HCT116 (cell line): ENCODE measurements around the gene CNKSR1. TPM values are rescaled to one million over a fixed set of nuclear protein-coding genes. Genes with fewer than 3 reads are reported as not detected.

Experiments
- ATAC-seq: fragments of 200-7000 bp; cut with Tn5 transposase; 2 replicates; pipeline ENCODE4 v1.9.1; 2020; ENCODE audit warnings: mild to moderate bottlenecking, moderate library complexity
- BruUV-seq: library from RNA; stranded (reverse); fragments of 400-500 nt; replicated peaks from 2 replicates; lab custom pipeline; 2021; lab: Mats Ljungman, UMichigan
- CTCF ChIA-PET: fragments of 300-600 bp; sonication (Branson Sonifier 250); formaldehyde crosslinking; loops from one replicate; lab custom pipeline; 2021; ENCODE audit warnings: antibody characterized with exemption; lab: Charles Lee
- POLR2A ChIA-PET: fragments of 300-600, 350-600 bp; sonication (Branson Sonifier 250); formaldehyde crosslinking; loops from one replicate; lab custom pipeline; 2021; ENCODE audit warnings: antibody characterized with exemption; lab: Charles Lee
- RAD21 ChIA-PET, 2 experiments: fragments of 300-600 bp; sonication (Branson Sonifier 250); formaldehyde crosslinking; loops; one replicate each; lab custom pipeline; 2023; ENCODE audit warnings: low total read pairs in 2 of 2; ENCODE audit not compliant: uncharacterized antibody in 2 of 2, unreplicated experiment in 2 of 2, low non-redundant PET in 1 of 2; lab: Charles Lee
- DNase-seq: peaks from one replicate; pipeline ENCODE4 v3.0.0-alpha.2; 2010; ENCODE audit warnings: low read depth, low spot score
- H2AFZ ChIP-seq: fragments of 200-600 bp; shearing (Covaris generic), sonication (generic); 2 replicates; pipeline ENCODE4 v1.6.1; 2017; ENCODE audit warnings: low read depth, mixed run types, mixed read lengths, antibody characterized with exemption, low read length; ENCODE audit not compliant: poor library complexity, severe bottlenecking
- H3K27ac ChIP-seq: 2 replicates; pipeline ENCODE4 v1.5.1; 2012; ENCODE audit warnings: low read depth, low read length
- H3K27me3 ChIP-seq: fragments of 200-600 bp; sonication (generic); 2 replicates; pipeline ENCODE4 v1.6.1; 2016; ENCODE audit warnings: mixed run types, low read length, mixed read lengths; ENCODE audit not compliant: insufficient read depth
- H3K36me3 ChIP-seq, 2 experiments: fragments of 200-500 bp in 1 of 2; fragments of 200-600 bp in 1 of 2; sonication (Bioruptor generic) in 1 of 2; sonication (generic) in 1 of 2; 2 replicates each; pipeline versions ENCODE4 v1.5.1 to v1.6.1; 2014 to 2016; ENCODE audit warnings: low read length in 2 of 2, inconsistent platforms in 1 of 2, mixed read lengths in 1 of 2, mixed run types in 1 of 2; ENCODE audit not compliant: insufficient read depth in 2 of 2, control insufficient read depth in 1 of 2
- H3K4me1 ChIP-seq, 2 experiments: fragments of 200-600 bp in 1 of 2; sonication (generic) in 1 of 2; 2 replicates each; pipeline versions ENCODE4 v1.5.1 to v1.6.1; 2012 to 2017; ENCODE audit warnings: low read length in 2 of 2, inconsistent platforms in 1 of 2, mild to moderate bottlenecking in 1 of 2, mixed read lengths in 1 of 2, mixed run types in 1 of 2, moderate library complexity in 1 of 2; ENCODE audit not compliant: insufficient read depth in 2 of 2, control insufficient read depth in 1 of 2
- H3K4me2 ChIP-seq: fragments of 200-600 bp; sonication (generic); 2 replicates; pipeline ENCODE4 v1.6.1; 2017; ENCODE audit warnings: mixed run types, low read length, mixed read lengths
- H3K4me3 ChIP-seq, 2 experiments: fragments of 200-600 bp in 1 of 2; sonication (generic) in 1 of 2; replicated peaks in 1 of 2; 2 replicates each; pipeline ENCODE4 v1.5.1; 2011 to 2016; ENCODE audit warnings: low read length in 2 of 2, control low read depth in 1 of 2, low read depth in 1 of 2, mild to moderate bottlenecking in 1 of 2, mixed read lengths in 1 of 2, mixed run types in 1 of 2
- H3K79me2 ChIP-seq: fragments of 200-600 bp; sonication (generic); 2 replicates; pipeline ENCODE4 v1.6.1; 2017; ENCODE audit warnings: mild to moderate bottlenecking, mixed run types, low read length, moderate library complexity, mixed read lengths; ENCODE audit not compliant: insufficient read depth
- H3K9ac ChIP-seq: fragments of 200-600 bp; sonication (generic); 2 replicates; pipeline ENCODE4 v1.6.1; 2016; ENCODE audit warnings: low read length, mixed read lengths
- H3K9me2 ChIP-seq: fragments of 200-600 bp; sonication (generic), shearing (Covaris generic); 2 replicates; pipeline ENCODE4 v1.6.1; 2017; ENCODE audit warnings: mixed run types, mild to moderate bottlenecking, moderate library complexity; ENCODE audit not compliant: insufficient read depth
- H3K9me3 ChIP-seq, 2 experiments: fragments of 200-500 bp in 1 of 2; fragments of 200-600 bp in 1 of 2; sonication (Bioruptor generic) in 1 of 2; sonication (generic) in 1 of 2; 2 replicates each; pipeline ENCODE4 v1.6.1; 2014 to 2017; ENCODE audit warnings: low read length in 2 of 2, mixed read lengths in 2 of 2, inconsistent platforms in 1 of 2, low read depth in 1 of 2, mild to moderate bottlenecking in 1 of 2, mixed run types in 1 of 2, moderate library complexity in 1 of 2; ENCODE audit not compliant: control insufficient read depth in 1 of 2, insufficient read depth in 1 of 2
- H4K20me1 ChIP-seq: fragments of 200-600 bp; sonication (generic), shearing (Covaris generic); 2 replicates; pipeline ENCODE4 v1.6.1; 2017; ENCODE audit warnings: mixed run types, mild to moderate bottlenecking, moderate library complexity; ENCODE audit not compliant: insufficient read depth
- CBX3 ChIP-seq: IDR thresholded peaks from 2 replicates; pipeline ENCODE4 v1.6.1; 2012; ENCODE audit warnings: low read depth
- ELF1 ChIP-seq: IDR thresholded peaks from 2 replicates; pipeline ENCODE4 v1.6.1; 2012; ENCODE audit warnings: low read depth, borderline replicate concordance
- EZH2 ChIP-seq: fragments of 200-600 bp; sonication (generic); IDR thresholded peaks from 2 replicates; pipeline ENCODE4 v1.6.1; 2017; ENCODE audit warnings: antibody characterized with exemption, mixed run types
- POLR2AphosphoS5 ChIP-seq: IDR thresholded peaks from 2 replicates; pipeline ENCODE4 v1.6.1; 2011; ENCODE audit warnings: mild to moderate bottlenecking, low read depth, low read length, moderate library complexity
- RAD21 ChIP-seq: IDR thresholded peaks from 2 replicates; pipeline ENCODE4 v1.6.1; 2012; ENCODE audit warnings: low read depth, mild to moderate bottlenecking
- ZFX ChIP-seq: fragments of 450-650 bp; IDR thresholded peaks from 2 replicates; pipeline ENCODE4 v1.6.1; 2017
- intact Hi-C: fragments of 100-400 bp; cut with micrococcal nuclease; formaldehyde crosslinking; loops from 2 replicates; pipeline ENCODE4 v1.10.0; 2022
- total RNA-seq: library from RNA; stranded (reverse); gene quantifications from one replicate; pipeline ENCODE4 v1.2.1, GENCODE V29; 2021; ENCODE audit not compliant: unreplicated experiment
- TF ChIP-seq, protein P1 (sequence below): IDR thresholded peaks from 2 replicates; pipeline ENCODE4 v1.6.1; 2012
- TF ChIP-seq, protein P2 (sequence below): IDR thresholded peaks from 2 replicates; pipeline ENCODE4 v1.6.1; 2012
- TF ChIP-seq, protein P3 (sequence below): IDR thresholded peaks from 2 replicates; pipeline ENCODE4 v1.6.1; 2011; ENCODE audit warnings: mild to moderate bottlenecking, low read length, moderate library complexity; ENCODE audit not compliant: insufficient replicate concordance; ENCODE audit errors: extremely low read depth
- TF ChIP-seq, protein P4 (sequence below), 3 experiments: fragments of 200-600 bp in 1 of 3; sonication (generic) in 1 of 3; IDR thresholded peaks in 2 of 3; conservative IDR thresholded peaks in 1 of 3; 2 replicates each; pipeline ENCODE4 v1.5.1; 2012 to 2017; ENCODE audit warnings: low read depth in 2 of 3, low read length in 2 of 3, antibody characterized with exemption in 1 of 3, borderline replicate concordance in 1 of 3, control low read depth in 1 of 3, mild to moderate bottlenecking in 1 of 3, mixed read lengths in 1 of 3, mixed run types in 1 of 3, moderate library complexity in 1 of 3; ENCODE audit not compliant: insufficient read depth in 1 of 3

CNKSR1 gene
- total RNA-seq, 1 experiment from 2014 or later, result 26.6 TPM

DNA sequence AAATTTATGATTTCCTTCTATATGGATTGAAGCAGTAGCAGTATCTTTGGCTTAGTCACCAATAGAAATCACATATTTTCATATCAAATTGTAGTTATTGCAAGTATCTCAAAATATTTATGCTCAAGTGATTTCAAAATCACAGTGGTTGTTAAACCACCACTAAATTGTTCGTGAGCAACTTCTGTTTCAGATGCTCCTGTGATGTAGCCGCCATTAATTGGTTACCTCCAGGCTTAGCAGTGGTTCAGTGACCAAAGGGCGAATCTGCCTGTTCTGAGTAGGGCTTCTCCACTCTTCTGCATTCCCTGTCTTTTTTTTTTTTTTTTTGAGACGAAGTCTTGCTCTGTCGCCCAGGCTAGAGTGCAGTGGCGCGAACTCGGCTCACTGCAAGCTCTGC, 1.9 kb upstream of the CNKSR1 start:
- no peak overlapping the region for H3K27ac ChIP-seq
- H3K4me2 ChIP-seq, result no peak overlapping the region
- no peak overlapping the region for H3K4me3 ChIP-seq
- no peaks in the 10 kb centered on the region for H4K20me1 ChIP-seq
- BruUV-seq, result no TSS peak
- H3K36me3 ChIP-seq, result no peaks in the 10 kb centered on the region; a peak in 1 of 4 replicates
- no peaks in the 10 kb centered on the region for H3K9me3 ChIP-seq
- RAD21 ChIA-PET, result no interaction called here
- no peak for TF ChIP-seq POLR2AphosphoS5
- no peak for TF ChIP-seq CBX3
- no peak for TF ChIP-seq RAD21
- TF ChIP-seq, protein P1, sequence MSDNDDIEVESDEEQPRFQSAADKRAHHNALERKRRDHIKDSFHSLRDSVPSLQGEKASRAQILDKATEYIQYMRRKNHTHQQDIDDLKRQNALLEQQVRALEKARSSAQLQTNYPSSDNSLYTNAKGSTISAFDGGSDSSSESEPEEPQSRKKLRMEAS, result no peak
- TF ChIP-seq EZH2, result no peak
- TF ChIP-seq, protein P2, sequence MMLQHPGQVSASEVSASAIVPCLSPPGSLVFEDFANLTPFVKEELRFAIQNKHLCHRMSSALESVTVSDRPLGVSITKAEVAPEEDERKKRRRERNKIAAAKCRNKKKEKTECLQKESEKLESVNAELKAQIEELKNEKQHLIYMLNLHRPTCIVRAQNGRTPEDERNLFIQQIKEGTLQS, result no peak
- TF ChIP-seq, protein P3, sequence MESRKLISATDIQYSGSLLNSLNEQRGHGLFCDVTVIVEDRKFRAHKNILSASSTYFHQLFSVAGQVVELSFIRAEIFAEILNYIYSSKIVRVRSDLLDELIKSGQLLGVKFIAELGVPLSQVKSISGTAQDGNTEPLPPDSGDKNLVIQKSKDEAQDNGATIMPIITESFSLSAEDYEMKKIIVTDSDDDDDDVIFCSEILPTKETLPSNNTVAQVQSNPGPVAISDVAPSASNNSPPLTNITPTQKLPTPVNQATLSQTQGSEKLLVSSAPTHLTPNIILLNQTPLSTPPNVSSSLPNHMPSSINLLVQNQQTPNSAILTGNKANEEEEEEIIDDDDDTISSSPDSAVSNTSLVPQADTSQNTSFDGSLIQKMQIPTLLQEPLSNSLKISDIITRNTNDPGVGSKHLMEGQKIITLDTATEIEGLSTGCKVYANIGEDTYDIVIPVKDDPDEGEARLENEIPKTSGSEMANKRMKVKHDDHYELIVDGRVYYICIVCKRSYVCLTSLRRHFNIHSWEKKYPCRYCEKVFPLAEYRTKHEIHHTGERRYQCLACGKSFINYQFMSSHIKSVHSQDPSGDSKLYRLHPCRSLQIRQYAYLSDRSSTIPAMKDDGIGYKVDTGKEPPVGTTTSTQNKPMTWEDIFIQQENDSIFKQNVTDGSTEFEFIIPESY, result no peak
- no peak for TF ChIP-seq ELF1
- no peak for TF ChIP-seq ZFX
- TF ChIP-seq, protein P4, sequence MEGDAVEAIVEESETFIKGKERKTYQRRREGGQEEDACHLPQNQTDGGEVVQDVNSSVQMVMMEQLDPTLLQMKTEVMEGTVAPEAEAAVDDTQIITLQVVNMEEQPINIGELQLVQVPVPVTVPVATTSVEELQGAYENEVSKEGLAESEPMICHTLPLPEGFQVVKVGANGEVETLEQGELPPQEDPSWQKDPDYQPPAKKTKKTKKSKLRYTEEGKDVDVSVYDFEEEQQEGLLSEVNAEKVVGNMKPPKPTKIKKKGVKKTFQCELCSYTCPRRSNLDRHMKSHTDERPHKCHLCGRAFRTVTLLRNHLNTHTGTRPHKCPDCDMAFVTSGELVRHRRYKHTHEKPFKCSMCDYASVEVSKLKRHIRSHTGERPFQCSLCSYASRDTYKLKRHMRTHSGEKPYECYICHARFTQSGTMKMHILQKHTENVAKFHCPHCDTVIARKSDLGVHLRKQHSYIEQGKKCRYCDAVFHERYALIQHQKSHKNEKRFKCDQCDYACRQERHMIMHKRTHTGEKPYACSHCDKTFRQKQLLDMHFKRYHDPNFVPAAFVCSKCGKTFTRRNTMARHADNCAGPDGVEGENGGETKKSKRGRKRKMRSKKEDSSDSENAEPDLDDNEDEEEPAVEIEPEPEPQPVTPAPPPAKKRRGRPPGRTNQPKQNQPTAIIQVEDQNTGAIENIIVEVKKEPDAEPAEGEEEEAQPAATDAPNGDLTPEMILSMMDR (IDR thresholded peaks at IDR 0.05 in 2 of 3, conservative IDR thresholded peaks at IDR 0.05 in 1 of 3; ENCODE audit: borderline replicate concordance in 1 of 3, insufficient read depth in 1 of 3, low read depth in 2 of 3, low read length in 2 of 3), result no peak
- TF ChIP-seq, all 23 proteins: peak for 0
- Histone ChIP-seq H3K27me3 (no peaks in the 10 kb centered on the region), H2AFZ (no peak overlapping the region), H3K79me2 (peaks cover 20% of the 10 kb centered on the region), H3K9me2 (no peaks in the 10 kb centered on the region), H3K4me1 (peaks cover 15 to 34% of the 10 kb centered on the region in 2 experiments), H3K9ac (no peak overlapping the region)
- DNase-seq (no peak), ATAC-seq (no peak)
- CTCF ChIA-PET, result interaction anchor here (1.3 kb wide), 1 partner anchor 52 kb away, joined by 3 read pairs; no protein-coding TSS in a partner anchor
- intact Hi-C loops, result loop anchor here (5.0 kb wide), 1 partner anchor 57 kb away; the partner anchor contains the start of gene CEP85
- POLR2A ChIA-PET, result interaction anchor here (2.8 kb wide), 1 partner anchor 59 kb away, joined by 7 read pairs; the partner anchor contains the start of gene CEP85
